Measurements from ENCODE around the gene HOXD4.

Gene HOXD4

DNA sequence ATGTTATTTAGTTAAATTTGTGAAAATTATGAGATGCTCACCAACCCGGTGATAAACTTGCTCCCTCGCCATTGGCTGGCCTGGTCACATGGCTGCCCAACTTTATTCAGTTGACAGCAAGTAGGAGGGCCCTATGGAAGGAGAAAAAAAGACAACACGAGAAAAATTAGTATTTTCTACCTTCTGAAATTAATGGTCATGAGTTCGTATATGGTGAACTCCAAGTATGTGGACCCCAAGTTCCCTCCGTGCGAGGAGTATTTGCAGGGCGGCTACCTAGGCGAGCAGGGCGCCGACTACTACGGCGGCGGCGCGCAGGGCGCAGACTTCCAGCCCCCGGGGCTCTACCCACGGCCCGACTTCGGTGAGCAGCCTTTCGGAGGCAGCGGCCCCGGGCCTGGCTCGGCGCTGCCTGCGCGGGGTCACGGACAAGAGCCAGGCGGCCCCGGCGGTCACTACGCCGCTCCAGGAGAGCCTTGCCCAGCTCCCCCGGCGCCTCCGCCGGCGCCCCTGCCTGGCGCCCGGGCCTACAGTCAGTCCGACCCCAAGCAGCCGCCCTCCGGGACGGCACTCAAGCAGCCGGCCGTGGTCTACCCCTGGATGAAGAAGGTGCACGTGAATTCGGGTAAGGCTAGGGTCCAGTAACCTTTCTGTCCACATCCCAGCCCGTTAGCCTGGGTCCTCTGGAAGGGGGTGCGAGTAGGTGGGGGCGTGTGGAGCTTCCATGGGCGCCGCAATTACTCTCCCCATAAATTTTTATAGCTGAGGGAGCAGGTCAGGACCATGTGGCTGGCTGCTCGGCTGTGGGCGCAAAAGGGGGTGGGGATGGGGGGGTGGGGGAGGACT is at the start of gene HOXD4:
Gene HOXD4 (plus strand): TSS at position 109 of the 846 bp plus-strand sequence. CDS start 84 bp downstream, at position 193.
- no peak for DNase-seq

DNA sequence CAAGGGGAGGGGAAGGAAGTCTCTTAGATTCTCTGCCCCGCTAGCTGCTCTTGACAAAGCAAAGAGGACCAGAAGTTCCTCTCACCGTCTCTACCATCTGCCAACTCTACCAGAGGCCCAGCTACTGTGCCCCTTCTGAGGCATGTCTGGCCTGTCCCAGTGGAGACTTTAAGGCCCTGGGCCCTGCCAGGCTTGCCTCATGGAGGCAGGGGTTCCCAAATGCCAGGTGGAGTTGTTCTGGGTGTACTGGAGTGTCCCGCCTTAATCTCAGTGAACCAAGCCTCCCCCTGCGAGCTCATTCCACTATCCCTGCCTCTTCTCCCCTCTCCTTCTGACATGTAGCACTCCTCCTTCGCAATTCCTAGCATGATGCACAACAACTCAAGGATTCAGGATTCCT is 49.5 kb upstream of the HOXD4 start:
- DNase-seq: no peak

GRCh38 chr2:176102309-176102866 is 49.0 kb upstream of the HOXD4 start:
- no peak for DNase-seq

GRCh38 chr2:176103194-176103593 is 48.2 kb upstream of the HOXD4 start:
- DNase-seq: no peak

DNA sequence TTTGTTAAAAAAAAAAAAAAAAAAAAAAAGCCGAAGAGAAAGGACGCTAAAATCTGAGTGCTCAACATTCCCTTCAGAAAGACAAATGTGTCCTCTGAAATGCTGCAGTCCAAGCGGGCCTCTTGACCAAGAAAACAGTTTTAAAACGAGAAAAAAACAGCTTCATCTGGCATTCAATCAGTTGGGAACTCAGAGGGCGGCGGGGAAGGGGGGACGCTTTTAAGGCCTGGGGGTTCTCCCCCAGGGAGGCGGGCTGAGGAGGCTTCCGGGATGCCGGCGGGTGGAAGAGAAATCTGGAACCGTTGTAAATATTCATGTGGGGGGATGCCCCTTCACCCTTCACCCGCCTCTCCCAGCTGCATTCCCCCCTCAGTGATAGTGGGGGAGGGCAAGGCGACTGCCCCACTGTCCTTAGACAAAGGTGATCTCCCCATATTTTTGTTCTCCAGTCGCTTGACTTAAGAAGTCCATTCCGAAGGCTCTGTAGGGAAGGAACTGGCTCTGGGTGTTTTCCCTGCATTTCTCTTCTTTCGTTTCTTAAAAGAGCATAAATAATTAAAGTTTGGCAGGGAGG is 47.5 kb upstream of the HOXD4 start:
- no peak for DNase-seq

- no peak for DNase-seq
Observed at GRCh38 chr2:176104316-176105077, 46.9 kb upstream of the HOXD4 start.

GRCh38 chr2:176105078-176105729 is 46.1 kb upstream of the HOXD4 start:
- no peak for DNase-seq

GRCh38 chr2:176105730-176106580 is 45.4 kb upstream of the HOXD4 start:
- no peak for DNase-seq

DNA sequence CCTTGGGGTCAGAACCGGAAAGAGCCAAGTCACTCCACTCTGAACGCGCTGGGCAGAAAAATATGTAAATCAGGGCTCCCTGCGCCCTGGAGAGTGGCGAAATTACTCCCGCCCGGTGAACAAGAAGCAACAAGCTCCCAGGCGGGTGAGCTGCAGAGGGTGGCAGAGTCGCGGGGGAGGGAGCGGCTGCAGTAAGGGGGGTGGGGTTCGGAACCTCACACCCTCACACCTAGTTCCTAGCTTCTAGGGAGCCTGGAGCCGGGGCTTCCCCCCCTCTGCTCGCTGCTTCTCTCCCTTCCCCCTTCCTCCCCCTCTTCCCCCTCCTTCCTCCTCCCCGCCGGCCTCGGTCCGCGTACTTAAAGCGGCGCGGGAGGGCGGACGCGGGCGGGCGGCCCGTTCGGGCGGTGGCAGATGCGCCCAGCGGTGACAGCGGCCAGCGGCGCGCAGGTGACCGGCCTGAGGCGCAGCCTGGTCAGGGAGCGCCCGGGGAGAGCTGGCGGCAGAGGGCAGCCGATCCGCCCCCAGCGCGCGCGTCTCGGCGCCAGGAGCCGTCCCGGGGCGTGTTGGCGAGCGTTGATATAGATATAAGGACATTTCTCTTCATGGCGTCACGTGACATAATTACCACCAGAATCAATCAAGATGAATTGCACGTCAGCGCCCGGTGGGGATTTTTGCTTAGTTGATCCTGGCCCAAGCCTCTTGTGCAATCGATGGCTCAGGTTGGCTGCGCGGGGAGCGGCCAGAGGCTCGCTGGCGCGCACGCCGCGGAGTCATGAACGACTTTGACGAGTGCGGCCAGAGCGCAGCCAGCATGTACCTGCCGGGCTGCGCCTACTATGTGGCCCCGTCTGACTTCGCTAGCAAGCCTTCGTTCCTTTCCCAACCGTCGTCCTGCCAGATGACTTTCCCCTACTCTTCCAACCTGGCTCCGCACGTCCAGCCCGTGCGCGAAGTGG is 44.5 kb upstream of the HOXD4 start, which contains the start of gene HOXD11:
Gene HOXD11 (plus strand): TSS at position 700 of the 959 bp plus-strand sequence. CDS start 76 bp downstream, at position 776.
- no peak for DNase-seq

- no peak for DNase-seq
Observed at GRCh38 chr2:176107731-176108181, 43.6 kb upstream of the HOXD4 start.

- no peak for DNase-seq
Observed at GRCh38 chr2:176109192-176109901, 42.0 kb upstream of the HOXD4 start.

DNA sequence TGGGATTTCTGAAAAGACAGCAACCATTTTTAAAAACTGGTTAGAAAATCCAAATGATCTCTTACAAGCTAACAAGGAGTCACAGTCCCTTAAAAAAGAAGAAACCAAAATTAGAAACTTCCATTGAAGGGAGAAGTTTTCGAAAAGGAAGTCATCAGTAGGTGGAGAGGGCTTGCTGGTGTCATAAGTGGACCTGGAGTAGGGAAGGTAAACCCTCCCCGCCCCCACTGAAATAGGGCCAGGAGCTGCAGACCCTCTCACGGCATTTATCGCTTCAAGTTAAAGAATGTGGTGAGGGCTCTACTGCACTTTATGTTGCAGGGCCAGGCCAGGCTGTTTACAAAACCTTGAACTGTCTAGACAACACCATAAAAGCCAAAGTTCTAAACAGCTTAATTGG is 41.4 kb upstream of the HOXD4 start:
- DNase-seq: no peak

DNA sequence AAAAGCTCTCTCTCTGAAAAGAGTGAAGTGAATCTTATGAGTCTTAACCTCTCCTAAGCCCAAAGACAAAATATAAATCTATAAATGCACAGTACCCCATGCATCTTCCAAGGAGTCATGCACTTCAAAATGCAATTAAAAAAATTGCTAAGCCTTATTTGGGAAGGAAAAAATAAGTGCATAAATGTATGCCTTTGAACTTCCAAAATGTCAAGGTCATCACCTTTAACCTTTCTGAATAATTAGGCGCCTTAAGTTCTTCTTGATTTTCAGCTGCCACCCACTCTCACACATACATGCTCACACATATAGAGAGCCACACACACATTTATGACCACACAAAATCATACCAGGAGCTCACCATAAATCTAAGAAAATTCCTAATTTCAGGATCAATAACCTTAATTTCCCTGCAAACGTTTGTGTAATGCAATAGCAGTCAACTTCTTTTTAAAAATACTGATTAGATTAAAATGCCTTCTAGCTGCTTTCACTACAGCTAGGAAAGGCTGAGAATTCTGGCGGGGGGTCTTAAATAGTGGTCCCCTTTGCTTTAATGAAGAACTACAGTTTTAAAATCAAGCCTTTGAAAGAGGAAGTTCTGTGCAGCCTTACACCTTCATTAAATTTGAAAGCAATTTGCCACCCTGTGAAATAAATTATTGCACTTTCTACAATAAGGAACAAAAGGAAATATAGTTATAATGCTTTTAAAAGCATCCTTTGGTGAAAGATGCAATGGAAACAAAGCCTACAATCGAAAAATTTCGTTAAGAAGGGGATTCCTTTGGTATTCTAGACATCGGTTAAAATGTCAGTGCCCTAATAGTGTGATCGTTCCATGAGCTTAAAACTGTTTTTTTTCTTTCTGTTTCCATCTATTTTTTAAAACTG is 40.7 kb upstream of the HOXD4 start:
- no peak for DNase-seq

GRCh38 chr2:176111309-176111663 is 40.1 kb upstream of the HOXD4 start:
- DNase-seq: no peak

DNA sequence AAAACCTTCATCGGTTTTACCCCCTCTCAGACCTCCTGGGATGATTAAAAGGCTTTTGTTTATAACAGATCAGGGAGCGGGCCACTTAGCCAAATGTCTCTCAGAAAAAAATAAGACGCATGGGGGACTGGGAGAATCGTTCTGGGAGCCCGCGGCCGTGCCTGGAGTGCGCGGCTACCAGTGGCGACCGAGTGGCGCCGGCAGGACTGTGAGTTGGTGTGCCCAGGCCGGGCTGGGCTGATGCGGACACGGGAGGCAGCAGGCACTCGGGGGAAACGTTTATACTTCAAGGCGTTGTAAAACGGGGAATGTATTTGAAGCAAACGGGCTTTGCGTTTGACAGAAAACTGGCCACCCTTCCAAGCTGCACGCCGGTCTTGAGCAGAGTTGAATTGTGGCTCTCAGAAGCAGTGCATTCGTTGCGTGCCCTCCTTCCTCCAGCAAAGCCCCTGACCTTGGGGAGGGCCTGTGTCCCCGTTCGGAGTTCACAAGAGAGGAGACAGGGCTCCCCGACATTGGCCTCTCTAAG is 39.4 kb upstream of the HOXD4 start:
- DNase-seq: no peak

- DNase-seq: no peak
Observed at GRCh38 chr2:176112375-176113302, 38.7 kb upstream of the HOXD4 start.

Data from anterior cingulate cortex (tissue), 58 donors.